ENCODE data around the gene SLC25A23. TPM values are rescaled to one million over a fixed set of nuclear protein-coding genes. Genes with fewer than 3 reads are reported as not detected.
A peak's percentile ranks its signal among the peaks of the same experiment; 100 is the strongest.

SLC25A23 gene
- total RNA-seq, 1 experiment from 2014 or later, result 42.9 TPM

GRCh38 chr19:6392221-6393073 is 67.1 kb downstream of the SLC25A23 start:
- no peak overlapping the region for H3T11ph ChIP-seq (ENCODE audit: low read length)
- H3K79me2 ChIP-seq (ENCODE audit: insufficient read depth, low read length), result peaks cover 3% of the 10 kb centered on the region; the same call in 1 of the 2 replicates
- no peak overlapping the region for H2AK5ac ChIP-seq (ENCODE audit: insufficient read length, low read length)
- H3K14ac ChIP-seq (ENCODE audit: insufficient read depth, low read length), result no peak overlapping the region; the same call in 1 of the 2 replicates
- no peak overlapping the region for H3K18ac ChIP-seq (ENCODE audit: insufficient read length, low read depth, low read length)
- no peak overlapping the region for H3K56ac ChIP-seq (ENCODE audit: insufficient read length, low read depth, low read length)
- H3K27me3 Mint-ChIP-seq (ENCODE audit: low read depth), result no peaks in the 10 kb centered on the region
- H2BK20ac ChIP-seq (ENCODE audit: low read depth, low read length, poor library complexity, severe bottlenecking), result no peak overlapping the region
- no peak overlapping the region for H4K5ac ChIP-seq (ENCODE audit: insufficient read length, low read depth, low read length)
- H3K4me2 ChIP-seq (ENCODE audit: insufficient read depth, insufficient read length, low read length), result peak overlapping the region; percentile 90
- peaks cover 18 to 26% of the 10 kb centered on the region in 2 experiments for H3K4me1 Mint-ChIP-seq
- H4K8ac ChIP-seq (replicated peaks; ENCODE audit: insufficient read length, low read depth, low read length), result no peak overlapping the region
- H3K4me1 ChIP-seq (ENCODE audit: insufficient read depth, low read length), result peaks cover 3% of the 10 kb centered on the region; the same call in 1 of the 2 replicates
- H3K23me2 ChIP-seq (ENCODE audit: insufficient read length, low read depth, low read length, poor library complexity, severe bottlenecking), result peaks cover 6% of the 10 kb centered on the region
- no CpG with 5 or more reads among the region's 30 CpGs for WGBS (ENCODE audit: extremely low coverage, insufficient read length, low lambda C conversion rate)
- no peak overlapping the region for H3K27ac ChIP-seq (ENCODE audit: insufficient read length, low read depth, low read length)
- H3K4ac ChIP-seq (ENCODE audit: low read depth, low read length), result no peak overlapping the region
- H2BK15ac ChIP-seq (ENCODE audit: low read depth, low read length), result no peak overlapping the region
- H3K9me3 Mint-ChIP-seq, result no peaks in the 10 kb centered on the region
- H2BK120ac ChIP-seq (ENCODE audit: low read depth, low read length, poor library complexity, severe bottlenecking), result no peak overlapping the region
- no peaks in the 10 kb centered on the region for H4K20me1 ChIP-seq (ENCODE audit: control insufficient read depth, insufficient read depth, insufficient read length)
- no peak overlapping the region for H3K23ac ChIP-seq (ENCODE audit: insufficient read length, low read depth, low read length)
- H3K27ac Mint-ChIP-seq, result peak overlapping the region; percentile 89 to 98 (median 95); a peak in 5 of 7 replicates
- no peak overlapping the region for H2BK12ac ChIP-seq (ENCODE audit: insufficient read length, low read depth, low read length)
- H2AFZ ChIP-seq (ENCODE audit: low read length), result no peak overlapping the region
- no peaks in the 10 kb centered on the region for H3K27me3 ChIP-seq (ENCODE audit: insufficient read depth, low read length)
- TF ChIP-seq CTCF (conservative IDR thresholded peaks at IDR 0.05), result no peak
- no peak overlapping the region for H4K91ac ChIP-seq (ENCODE audit: insufficient read length, low read depth, low read length)
- peaks cover 10 to 30% (median 26%) of the 10 kb centered on the region in 3 experiments for H3K36me3 Mint-ChIP-seq (ENCODE audit: insufficient read depth in 1 of 3, low read depth in 3 of 3)
- H3K9ac ChIP-seq (ENCODE audit: extremely low read depth, insufficient read length, low read length), result peak overlapping the region; percentile 57
- no peak overlapping the region for H2BK5ac ChIP-seq (ENCODE audit: insufficient read length, low read length)
- peak overlapping the region; percentile 97 for H3K4me3 Mint-ChIP-seq
- DNase-seq, result no peak
- peaks cover 9% of the 10 kb centered on the region for H3K79me1 ChIP-seq (ENCODE audit: insufficient read depth, low read depth, low read length, poor library complexity, severe bottlenecking)
- no peaks in the 10 kb centered on the region for H3K9me3 ChIP-seq (ENCODE audit: control insufficient read depth, low read depth, low read length)

Small RNAs within 50 kb of the gene (microRNA-seq; reads per million reads assigned to microRNA genes)
- 10.8 reads per million, percentile 48 among the genes with 10 or more reads in this experiment for gene MIR3940 (ENCODE audit: borderline microRNAs expressed)
- not detected for gene MIR6790 (ENCODE audit: borderline microRNAs expressed)

Other genes with a start within 250 kb of the SLC25A23 start
- 54.9 and 56.9 TPM in 2 replicates for gene MLLT1, start 179.8 kb downstream of the SLC25A23 start, total RNA-seq (2021)
- gene ACER1, start 126.2 kb downstream of the SLC25A23 start, total RNA-seq (2021), result not detected in 2 replicates
- 91.6 and 94.3 TPM in 2 replicates for gene CLPP, start 98.3 kb downstream of the SLC25A23 start, total RNA-seq (2021)
- gene ALKBH7, start 87.0 kb downstream of the SLC25A23 start, total RNA-seq (2021), result 81.6 and 85.7 TPM in 2 replicates
- gene PSPN, start 83.9 kb downstream of the SLC25A23 start, total RNA-seq (2021), result 2.1 and 2.4 TPM in 2 replicates
- 61.2 and 67.2 TPM in 2 replicates for gene GTF2F1, start 66.6 kb downstream of the SLC25A23 start, total RNA-seq (2021)
- gene KHSRP, start 35.0 kb downstream of the SLC25A23 start, total RNA-seq (2021), result 602 and 626 TPM in 2 replicates
- 0.20 and 0.42 TPM in 2 replicates for gene SLC25A41, start 26.0 kb downstream of the SLC25A23 start, total RNA-seq (2021)
- 31.4 and 32.1 TPM in 2 replicates for gene CRB3, start 4.5 kb upstream of the SLC25A23 start, total RNA-seq (2021)
- gene DENND1C, start 22.0 kb upstream of the SLC25A23 start, total RNA-seq (2021), result 2.4 TPM in 2 replicates
- gene TUBB4A, start 42.5 kb upstream of the SLC25A23 start, total RNA-seq (2021), result 19.5 and 20.3 TPM in 2 replicates
- 1.9 and 2.1 TPM in 2 replicates for gene TNFSF9, start 71.2 kb upstream of the SLC25A23 start, total RNA-seq (2021)
- gene CD70, start 131.4 kb upstream of the SLC25A23 start, total RNA-seq (2021), result 1.2 and 1.3 TPM in 2 replicates
- gene TNFSF14, start 210.4 kb upstream of the SLC25A23 start, total RNA-seq (2021), result not detected in 2 replicates

Data from H9 (cell line).